ENCODE results near the gene TFR2. TPM values are rescaled to one million over a fixed set of nuclear protein-coding genes. Genes with fewer than 3 reads are reported as not detected.

TFR2 gene
- total and polyA plus RNA-seq, 2 of the 13 experiments (the other 11 are each of a cell fraction or from before 2014, with no cell fraction given) = 36.9 to 64.2 TPM

DNA sequence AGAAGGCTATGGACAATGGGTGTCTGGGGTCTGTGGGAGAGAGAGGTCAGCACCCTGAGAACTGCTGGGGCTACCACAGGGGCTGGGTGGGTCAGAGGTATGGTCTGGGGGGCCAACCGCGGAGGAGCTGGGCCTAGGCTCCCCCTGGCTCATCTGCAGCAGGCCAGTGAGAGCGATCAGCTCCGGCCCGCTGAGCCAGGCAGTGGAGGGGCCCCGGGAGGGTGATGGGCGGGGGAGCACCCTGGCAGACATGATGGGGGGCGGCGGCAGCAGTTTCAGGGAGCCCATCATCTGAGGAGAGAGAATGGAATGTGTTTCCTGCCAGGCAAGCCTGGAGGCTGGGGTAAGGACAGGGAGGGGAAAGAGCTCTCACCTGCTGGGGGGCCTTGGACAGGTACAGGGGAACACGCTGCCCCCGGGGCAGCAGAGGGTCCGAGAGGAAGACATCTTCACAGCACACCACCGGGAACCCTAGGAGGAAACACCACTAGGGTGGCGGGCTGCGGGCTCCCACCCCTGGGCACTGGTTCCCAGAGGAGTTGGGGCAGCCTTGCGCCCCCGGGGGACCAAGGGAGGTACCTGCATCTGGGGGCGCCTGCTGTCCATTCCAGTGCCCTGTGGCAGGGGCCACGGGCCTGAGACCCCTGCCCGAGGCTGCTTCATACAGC is 68.9 kb downstream of the TFR2 start (continued):
- TF ChIP-seq, protein P1, sequence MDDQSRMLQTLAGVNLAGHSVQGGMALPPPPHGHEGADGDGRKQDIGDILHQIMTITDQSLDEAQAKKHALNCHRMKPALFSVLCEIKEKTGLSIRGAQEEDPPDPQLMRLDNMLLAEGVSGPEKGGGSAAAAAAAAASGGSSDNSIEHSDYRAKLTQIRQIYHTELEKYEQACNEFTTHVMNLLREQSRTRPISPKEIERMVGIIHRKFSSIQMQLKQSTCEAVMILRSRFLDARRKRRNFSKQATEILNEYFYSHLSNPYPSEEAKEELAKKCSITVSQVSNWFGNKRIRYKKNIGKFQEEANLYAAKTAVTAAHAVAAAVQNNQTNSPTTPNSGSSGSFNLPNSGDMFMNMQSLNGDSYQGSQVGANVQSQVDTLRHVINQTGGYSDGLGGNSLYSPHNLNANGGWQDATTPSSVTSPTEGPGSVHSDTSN (CRISPR knock-in tag; IDR thresholded peaks at IDR 0.05; ENCODE audit: borderline replicate concordance) = no peak
- no peak for TF ChIP-seq SKIL (CRISPR knock-in tag; IDR thresholded peaks at IDR 0.05; ENCODE audit: borderline replicate concordance)
- no peak for TF ChIP-seq MED13 (CRISPR knock-in tag; IDR thresholded peaks at IDR 0.05)
- TF ChIP-seq, protein P2, sequence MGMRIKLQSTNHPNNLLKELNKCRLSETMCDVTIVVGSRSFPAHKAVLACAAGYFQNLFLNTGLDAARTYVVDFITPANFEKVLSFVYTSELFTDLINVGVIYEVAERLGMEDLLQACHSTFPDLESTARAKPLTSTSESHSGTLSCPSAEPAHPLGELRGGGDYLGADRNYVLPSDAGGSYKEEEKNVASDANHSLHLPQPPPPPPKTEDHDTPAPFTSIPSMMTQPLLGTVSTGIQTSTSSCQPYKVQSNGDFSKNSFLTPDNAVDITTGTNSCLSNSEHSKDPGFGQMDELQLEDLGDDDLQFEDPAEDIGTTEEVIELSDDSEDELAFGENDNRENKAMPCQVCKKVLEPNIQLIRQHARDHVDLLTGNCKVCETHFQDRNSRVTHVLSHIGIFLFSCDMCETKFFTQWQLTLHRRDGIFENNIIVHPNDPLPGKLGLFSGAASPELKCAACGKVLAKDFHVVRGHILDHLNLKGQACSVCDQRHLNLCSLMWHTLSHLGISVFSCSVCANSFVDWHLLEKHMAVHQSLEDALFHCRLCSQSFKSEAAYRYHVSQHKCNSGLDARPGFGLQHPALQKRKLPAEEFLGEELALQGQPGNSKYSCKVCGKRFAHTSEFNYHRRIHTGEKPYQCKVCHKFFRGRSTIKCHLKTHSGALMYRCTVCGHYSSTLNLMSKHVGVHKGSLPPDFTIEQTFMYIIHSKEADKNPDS (CRISPR knock-in tag; IDR thresholded peaks at IDR 0.05) = no peak
- TF ChIP-seq, protein P3, sequence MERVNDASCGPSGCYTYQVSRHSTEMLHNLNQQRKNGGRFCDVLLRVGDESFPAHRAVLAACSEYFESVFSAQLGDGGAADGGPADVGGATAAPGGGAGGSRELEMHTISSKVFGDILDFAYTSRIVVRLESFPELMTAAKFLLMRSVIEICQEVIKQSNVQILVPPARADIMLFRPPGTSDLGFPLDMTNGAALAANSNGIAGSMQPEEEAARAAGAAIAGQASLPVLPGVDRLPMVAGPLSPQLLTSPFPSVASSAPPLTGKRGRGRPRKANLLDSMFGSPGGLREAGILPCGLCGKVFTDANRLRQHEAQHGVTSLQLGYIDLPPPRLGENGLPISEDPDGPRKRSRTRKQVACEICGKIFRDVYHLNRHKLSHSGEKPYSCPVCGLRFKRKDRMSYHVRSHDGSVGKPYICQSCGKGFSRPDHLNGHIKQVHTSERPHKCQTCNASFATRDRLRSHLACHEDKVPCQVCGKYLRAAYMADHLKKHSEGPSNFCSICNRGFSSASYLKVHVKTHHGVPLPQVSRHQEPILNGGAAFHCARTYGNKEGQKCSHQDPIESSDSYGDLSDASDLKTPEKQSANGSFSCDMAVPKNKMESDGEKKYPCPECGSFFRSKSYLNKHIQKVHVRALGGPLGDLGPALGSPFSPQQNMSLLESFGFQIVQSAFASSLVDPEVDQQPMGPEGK (CRISPR knock-in tag; IDR thresholded peaks at IDR 0.05) = peak; percentile 54
- 0 out of 2 replicates have a peak, but pooled peaks have one; percentile 5 for TF ChIP-seq AKAP8 (CRISPR knock-in tag; IDR thresholded peaks at IDR 0.05)
- TF ChIP-seq TAF15 (IDR thresholded peaks at IDR 0.05; ENCODE audit: low read depth, low read length, poor library complexity, severe bottlenecking) = peak; percentile 50
- TF ChIP-seq ZNF350 (CRISPR knock-in tag; IDR thresholded peaks at IDR 0.05; ENCODE audit: borderline replicate concordance, low read depth) = 0 out of 2 replicates have a peak, but pooled peaks have one; percentile 5
- TF ChIP-seq ZBTB38 (CRISPR knock-in tag; IDR thresholded peaks at IDR 0.05) = no peak
- no peak for TF ChIP-seq ZNF256 (CRISPR knock-in tag; conservative IDR thresholded peaks at IDR 0.05)
- 0 out of 2 replicates have a peak, but pooled peaks have one; percentile 18 for TF ChIP-seq CTCF (CRISPR knock-in tag; IDR thresholded peaks at IDR 0.05)
- TF ChIP-seq SP2 (CRISPR knock-in tag; IDR thresholded peaks at IDR 0.05) = no peak
